GM13976 (cell line): ENCODE measurements around the gene COMT.

ENCODE experiments used
- DNase-seq: peaks from one replicate; pipeline ENCODE4 v3.0.0; 2012; ENCODE audit warnings: low spot score
- in situ Hi-C: fragments of 300-500 bp; cut with MboI; formaldehyde crosslinking; loops from one replicate; pipeline ENCODE4 v1.12.0; 2022; ENCODE audit warnings: low sequenced_read_pairs, mixed read lengths, inconsistent platforms; ENCODE audit not compliant: unreplicated experiment
- TF ChIP-seq, protein P1 (sequence below): IDR thresholded peaks from 2 replicates; pipeline ENCODE4 v1.5.1; 2012; ENCODE audit warnings: borderline replicate concordance, mild to moderate bottlenecking; ENCODE audit not compliant: insufficient read depth; ENCODE audit errors: extremely low read depth, missing control alignments, control extremely low read depth

COMT gene

GRCh38 chr22:19941365-19942082 is at the start of gene COMT, which contains the start of gene TXNRD2:
COMT (plus strand) TSS chr22:19941772; CDS start chr22:19962527, 20,755 bp downstream.
TXNRD2 (minus strand) TSS chr22:19941818; CDS start chr22:19941803, 15 bp downstream.
- TF ChIP-seq, protein P1, sequence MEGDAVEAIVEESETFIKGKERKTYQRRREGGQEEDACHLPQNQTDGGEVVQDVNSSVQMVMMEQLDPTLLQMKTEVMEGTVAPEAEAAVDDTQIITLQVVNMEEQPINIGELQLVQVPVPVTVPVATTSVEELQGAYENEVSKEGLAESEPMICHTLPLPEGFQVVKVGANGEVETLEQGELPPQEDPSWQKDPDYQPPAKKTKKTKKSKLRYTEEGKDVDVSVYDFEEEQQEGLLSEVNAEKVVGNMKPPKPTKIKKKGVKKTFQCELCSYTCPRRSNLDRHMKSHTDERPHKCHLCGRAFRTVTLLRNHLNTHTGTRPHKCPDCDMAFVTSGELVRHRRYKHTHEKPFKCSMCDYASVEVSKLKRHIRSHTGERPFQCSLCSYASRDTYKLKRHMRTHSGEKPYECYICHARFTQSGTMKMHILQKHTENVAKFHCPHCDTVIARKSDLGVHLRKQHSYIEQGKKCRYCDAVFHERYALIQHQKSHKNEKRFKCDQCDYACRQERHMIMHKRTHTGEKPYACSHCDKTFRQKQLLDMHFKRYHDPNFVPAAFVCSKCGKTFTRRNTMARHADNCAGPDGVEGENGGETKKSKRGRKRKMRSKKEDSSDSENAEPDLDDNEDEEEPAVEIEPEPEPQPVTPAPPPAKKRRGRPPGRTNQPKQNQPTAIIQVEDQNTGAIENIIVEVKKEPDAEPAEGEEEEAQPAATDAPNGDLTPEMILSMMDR = no peak
- in situ Hi-C loops = no loop called here
- peak; percentile 91 for DNase-seq

DNA sequence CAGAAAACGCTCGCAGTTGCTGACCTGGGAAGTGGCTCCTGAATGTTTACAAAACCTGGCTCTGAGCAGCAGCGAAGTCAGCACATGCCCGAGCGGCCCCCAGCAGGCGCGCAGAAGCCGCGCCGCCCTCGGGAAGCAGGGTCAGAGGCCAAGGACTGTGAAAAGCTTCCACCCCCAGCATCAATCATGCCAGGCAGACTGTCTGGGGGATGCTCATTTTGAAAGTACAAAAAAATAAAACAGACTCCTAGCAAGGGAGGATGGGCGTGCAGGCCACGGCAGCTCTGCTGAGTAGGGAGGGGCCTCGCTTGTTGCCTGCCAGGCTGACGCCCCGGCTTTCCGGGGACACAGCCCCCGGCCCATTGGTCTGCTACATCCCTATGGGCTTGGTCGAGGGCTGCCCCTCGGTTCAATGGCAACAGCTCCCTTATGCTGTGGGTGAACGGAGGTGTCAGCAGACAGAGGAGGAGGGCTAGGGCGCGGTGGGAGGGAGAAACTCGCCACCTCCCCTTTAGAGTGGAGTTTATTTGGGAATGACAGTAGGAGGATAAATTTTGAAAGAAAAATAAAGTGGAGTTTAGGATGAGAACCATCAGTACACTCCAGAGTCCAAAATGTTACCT is 49.2 kb upstream of the COMT start:
- in situ Hi-C loops = no loop called here
- TF ChIP-seq, protein P1 = no peak
- DNase-seq = peak; percentile 80

DNA sequence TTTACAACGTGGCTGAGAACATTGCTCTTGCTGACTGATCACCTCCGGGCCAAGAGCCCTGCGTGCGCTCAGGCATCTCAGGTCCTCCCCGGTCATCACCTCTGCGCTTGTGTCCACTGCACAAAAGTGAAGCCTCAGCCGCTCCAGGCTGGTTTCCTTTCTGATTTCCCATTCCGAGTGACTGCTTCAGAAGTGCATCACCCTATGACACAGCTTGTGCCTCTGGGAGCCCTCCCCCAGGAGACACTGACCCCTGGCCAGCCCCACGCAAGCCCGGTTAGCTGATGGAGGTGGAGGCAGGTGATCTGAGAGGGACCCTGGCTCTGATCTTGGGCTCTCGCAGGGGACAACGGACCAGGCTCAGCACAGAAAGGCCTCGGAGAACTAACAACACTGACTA is 48.6 kb upstream of the COMT start:
- TF ChIP-seq, protein P1 = no peak
- in situ Hi-C loops = no loop called here
- no peak for DNase-seq

DNA sequence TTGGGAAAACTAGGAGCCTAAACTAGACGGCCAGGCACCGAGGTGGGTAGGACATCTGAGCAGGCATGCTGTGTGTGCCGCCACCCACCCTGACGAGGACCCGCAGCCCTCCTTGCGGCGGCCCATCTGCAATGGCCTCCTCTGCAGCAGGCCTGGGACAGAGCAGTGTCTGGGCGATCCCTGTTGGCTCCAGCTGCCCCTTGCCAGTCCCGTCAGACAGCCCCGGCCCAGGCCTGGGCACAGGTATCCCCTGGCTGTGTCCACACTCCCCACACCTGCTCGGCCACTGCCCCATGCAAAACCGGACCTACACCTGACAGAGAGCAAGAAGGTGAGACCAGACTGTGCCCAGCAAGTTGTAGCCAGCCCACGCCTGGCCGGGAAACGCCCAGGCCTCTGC is 48.2 kb upstream of the COMT start:
- TF ChIP-seq, protein P1 = no peak
- in situ Hi-C loops = no loop called here
- no peak for DNase-seq

DNA sequence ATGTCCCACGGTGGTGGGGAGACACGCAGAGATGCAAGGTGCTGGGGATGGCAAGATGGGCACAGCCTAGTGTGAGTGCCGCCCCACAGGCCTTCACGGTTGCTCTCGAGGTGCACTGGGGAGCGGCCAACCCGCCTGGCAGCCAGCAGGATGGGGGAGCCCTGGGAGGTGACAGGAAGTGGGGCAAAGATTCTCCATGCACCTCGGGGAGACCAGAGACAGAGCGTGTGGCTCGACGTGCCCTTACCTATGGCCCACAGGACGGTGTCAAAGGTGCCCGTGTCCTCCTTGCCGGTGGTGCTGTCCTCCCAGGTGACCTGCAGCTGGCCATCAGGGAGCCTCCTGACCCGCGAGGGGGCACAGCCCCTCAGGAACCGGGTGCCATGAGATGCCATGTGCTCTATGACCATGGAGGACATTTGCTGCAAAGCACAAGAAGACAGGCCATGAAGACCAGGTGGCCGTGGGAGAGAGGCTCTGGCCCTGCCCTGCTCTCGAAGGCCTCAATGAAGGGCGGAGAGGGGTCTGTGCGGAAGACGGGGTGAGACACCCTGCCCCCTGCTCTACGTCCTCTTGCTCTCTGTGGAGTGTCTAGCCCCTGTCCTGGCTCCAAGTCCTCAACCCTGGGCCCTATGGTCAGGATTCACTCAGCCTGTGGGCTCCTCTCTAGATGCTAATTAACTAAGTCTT is 46.3 kb upstream of the COMT start:
- in situ Hi-C loops = no loop called here
- TF ChIP-seq, protein P1 = no peak
- no peak for DNase-seq

GRCh38 chr22:19896665-19897355 is 44.8 kb upstream of the COMT start:
- DNase-seq = no peak
- in situ Hi-C loops = no loop called here
- TF ChIP-seq, protein P1 = no peak
